Measurements from ENCODE around the gene TUSC2. TPM values are rescaled to one million over a fixed set of nuclear protein-coding genes. Genes with fewer than 3 reads are reported as not detected.
A peak's percentile ranks its signal among the peaks of the same experiment; 100 is the strongest.

TUSC2 gene
- total and polyA plus RNA-seq, 10 donors, result 19.4 to 36.5 (median 24.4) TPM

GRCh38 chr3:50302095-50303012 is 25.7 kb downstream of the TUSC2 start:
- peak; percentile 79 for DNase-seq
- Histone ChIP-seq H3K27me3 (replicated peaks in 1 of 7) (no peaks in the 10 kb centered on the region), H3K4me1 (peaks cover 18 to 79% (median 45%) of the 10 kb centered on the region in 6 donors), H3K36me3 (peaks cover 0 to 5% (median 0%) of the 10 kb centered on the region in 6 donors), H3K27ac (peak overlapping the region; percentile 2 to 98 (median 94)), H3K4me3 (peak overlapping the region; percentile 6 to 90 (median 34)), H3K9me3 (peaks cover 0 to 1% (median 0%) of the 10 kb centered on the region in 8 donors)
- WGBS, 5 donors, result 71 to 83% (median 78%) methylated on average over 24 to 32 of the region's 32 CpGs
- TF ChIP-seq POLR2AphosphoS5 (IDR thresholded peaks at IDR 0.05), result peak; percentile 18 to 69 (median 22)
- TF ChIP-seq POLR2A (IDR thresholded peaks at IDR 0.05), result no peak
- intact Hi-C loops (cut with DNase I; ENCODE audit: low total_unique reads), result no loop called here

GRCh38 chr3:50300681-50301254 is 27.3 kb downstream of the TUSC2 start:
- Histone ChIP-seq H3K27ac (peak overlapping the region; percentile 31 to 98 (median 94)), H3K27me3 (replicated peaks in 1 of 7) (no peaks in the 10 kb centered on the region), H3K36me3 (peaks cover 0 to 10% (median 0%) of the 10 kb centered on the region in 6 donors), H3K4me1 (peaks cover 18 to 75% (median 47%) of the 10 kb centered on the region in 6 donors), H3K9me3 (no peaks in the 10 kb centered on the region), H3K4me3 (peak overlapping the region in 6 of 8 donors; percentile 27 to 90 (median 59))
- DNase-seq, result peak; percentile 80
- TF ChIP-seq POLR2AphosphoS5 (IDR thresholded peaks at IDR 0.05) (no peak), POLR2A (IDR thresholded peaks at IDR 0.05) (no peak), CTCF (IDR thresholded peaks at IDR 0.05 in 8 of 11, conservative IDR thresholded peaks at IDR 0.05 in 3 of 11) (no peak)
- 61 to 87% (median 79%) methylated on average over 6 of the region's 6 CpGs for WGBS, 5 donors
- intact Hi-C loops (cut with DNase I; ENCODE audit: low total_unique reads), result no loop called here

DNA sequence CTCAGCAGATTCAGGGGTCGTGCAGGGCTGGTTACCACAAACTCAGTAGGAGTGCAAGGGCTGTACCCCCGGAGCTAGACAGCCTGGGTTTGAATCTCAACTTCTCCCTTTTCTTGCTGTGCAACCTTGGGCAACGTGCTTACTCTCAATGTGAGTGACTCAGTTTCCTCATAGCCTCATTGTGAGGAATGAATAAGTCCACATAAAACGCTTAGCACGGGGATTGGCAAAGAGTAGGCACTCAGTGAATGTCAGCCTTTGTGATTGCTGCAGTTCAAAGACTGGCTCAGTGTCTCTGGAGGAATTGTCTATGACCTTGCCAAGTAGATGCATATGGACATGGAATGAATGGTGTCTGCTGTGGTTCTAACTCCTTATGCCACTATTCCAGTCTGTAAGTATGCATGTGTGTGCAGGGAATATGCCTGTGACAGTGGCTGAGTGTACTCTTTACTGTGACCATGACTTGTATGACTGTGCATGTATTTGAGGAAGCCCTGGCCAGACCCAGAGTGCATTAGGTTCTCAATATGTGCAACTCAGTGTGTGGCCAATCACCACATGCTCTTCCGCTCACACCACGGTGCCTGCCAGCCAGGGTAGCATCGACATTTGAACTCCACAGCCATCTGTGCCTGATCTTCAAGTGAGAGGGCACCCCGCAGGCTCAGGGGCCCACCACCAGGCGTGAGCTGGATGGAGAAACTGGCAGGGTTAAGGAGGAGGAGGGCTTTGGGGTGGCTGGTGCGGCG is 27.9 kb downstream of the TUSC2 start:
- Histone ChIP-seq H3K36me3 (peaks cover 0 to 10% (median 0%) of the 10 kb centered on the region in 6 donors), H3K27ac (peak overlapping the region; percentile 31 to 98 (median 94)), H3K4me1 (peaks cover 18 to 74% (median 47%) of the 10 kb centered on the region in 6 donors), H3K27me3 (replicated peaks in 1 of 7) (no peaks in the 10 kb centered on the region), H3K9me3 (no peaks in the 10 kb centered on the region), H3K4me3 (peak overlapping the region in 7 of 8 donors; percentile 27 to 90 (median 61))
- peak; percentile 87 for DNase-seq
- TF ChIP-seq POLR2AphosphoS5 (IDR thresholded peaks at IDR 0.05), result peak in 2 of 3 donors; percentile 76
- peak in 1 of 11 experiments; percentile 18 for TF ChIP-seq CTCF (IDR thresholded peaks at IDR 0.05 in 8 of 11, conservative IDR thresholded peaks at IDR 0.05 in 3 of 11)
- TF ChIP-seq POLR2A (IDR thresholded peaks at IDR 0.05), result peak in 1 of 3 donors; percentile 33
- WGBS, 5 donors, result 34 to 46% (median 38%) methylated on average over 11 to 12 of the region's 12 CpGs
- intact Hi-C loops (cut with DNase I; ENCODE audit: low total_unique reads), result no loop called here

DNA sequence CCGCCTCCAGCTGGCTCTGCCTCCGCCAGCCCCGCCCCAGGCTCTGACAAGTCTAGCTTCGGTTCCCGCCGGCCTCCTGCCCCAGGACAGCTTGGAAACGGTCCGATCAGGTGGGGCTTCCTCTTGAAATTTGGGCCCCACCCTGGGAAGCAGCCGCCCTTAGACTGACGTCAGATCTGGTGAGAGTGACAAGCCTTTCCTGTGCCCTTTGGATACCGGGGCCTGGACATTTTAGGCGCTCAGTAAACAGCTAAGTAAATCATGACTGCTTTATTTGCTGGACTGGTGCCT is 28.4 kb downstream of the TUSC2 start:
- intact Hi-C loops (cut with DNase I; ENCODE audit: low total_unique reads), result no loop called here
- TF ChIP-seq POLR2A (IDR thresholded peaks at IDR 0.05) (peak in 1 of 3 donors; percentile 23), CTCF (IDR thresholded peaks at IDR 0.05 in 8 of 11, conservative IDR thresholded peaks at IDR 0.05 in 3 of 11) (no peak)
- peaks cover 0 to 10% (median 0%) of the 10 kb centered on the region in 6 donors for H3K36me3 ChIP-seq

More for the DNA sequence above, 28.4 kb downstream of the TUSC2 start:
- Histone ChIP-seq H3K4me1 (peaks cover 18 to 69% (median 44%) of the 10 kb centered on the region in 6 donors), H3K4me3 (peak overlapping the region in 7 of 8 donors; percentile 27 to 90 (median 61)), H3K9me3 (no peaks in the 10 kb centered on the region), H3K27ac (peak overlapping the region; percentile 31 to 98 (median 94)), H3K27me3 (replicated peaks in 1 of 7) (no peaks in the 10 kb centered on the region)
- 1 to 3% (median 2%) methylated on average over 4 to 12 of the region's 12 CpGs for WGBS, 5 donors
- no peak for DNase-seq
